ENCODE results near the gene APOC3. TPM values are rescaled to one million over a fixed set of nuclear protein-coding genes. Genes with fewer than 3 reads are reported as not detected.

The APOC3 gene
- total RNA-seq, 4 donors from 2014 or later: not detected

GRCh38 chr11:116840746-116841296 is 11.1 kb downstream of the APOC3 start:
- peaks cover 9 to 17% of the 10 kb centered on the region in 2 donors for H3K36me3 ChIP-seq
- no peak overlapping the region for H3K4me3 ChIP-seq (replicated peaks in 1 of 3)
- DNase-seq: no peak
- H3K27me3 ChIP-seq: no peaks in the 10 kb centered on the region
- no peak overlapping the region for H3K27ac ChIP-seq
- intact Hi-C loops (cut with DNase I): no loop called here
- H3K9me3 ChIP-seq: no peaks in the 10 kb centered on the region
- TF ChIP-seq POLR2A (IDR thresholded peaks at IDR 0.05) (no peak), CTCF (IDR thresholded peaks at IDR 0.05) (no peak)
- H3K4me1 ChIP-seq: peaks cover 18 to 21% of the 10 kb centered on the region in 2 donors
- WGBS, 2 donors: 80 to 81% methylated on average over 9 of the region's 9 CpGs

GRCh38 chr11:116842117-116842516 is 12.4 kb downstream of the APOC3 start:
- DNase-seq: no peak
- Histone ChIP-seq H3K4me3 (replicated peaks in 1 of 3) (no peak overlapping the region), H3K27me3 (no peaks in the 10 kb centered on the region), H3K9me3 (no peaks in the 10 kb centered on the region), H3K36me3 (peaks cover 22 to 30% of the 10 kb centered on the region in 2 donors), H3K4me1 (peaks cover 7 to 9% of the 10 kb centered on the region in 2 donors), H3K27ac (no peak overlapping the region)
- intact Hi-C loops (cut with DNase I): no loop called here
- WGBS, 2 donors: 98 to 100% methylated on average over 4 of the region's 4 CpGs
- TF ChIP-seq CTCF (IDR thresholded peaks at IDR 0.05) (no peak), POLR2A (IDR thresholded peaks at IDR 0.05) (no peak)

DNA sequence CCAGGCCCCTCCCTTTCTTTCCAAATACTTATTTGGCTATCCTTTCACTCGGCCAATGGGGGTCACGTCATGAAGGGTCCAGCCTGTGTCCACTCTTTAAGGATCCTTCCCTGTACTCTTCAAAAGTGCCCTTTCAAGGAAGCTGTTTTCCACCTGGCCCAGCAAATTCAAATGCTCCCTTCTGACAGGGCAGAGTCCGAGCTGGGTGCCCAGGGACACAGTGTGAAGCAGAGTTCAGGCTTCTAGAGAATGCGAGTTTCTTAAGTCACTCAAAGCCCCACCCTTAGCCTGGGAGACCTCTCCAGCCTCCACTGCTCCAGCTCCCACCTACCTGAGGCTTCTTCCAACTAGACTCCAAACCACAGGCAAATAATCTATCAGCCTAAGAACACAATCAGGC is 13.2 kb downstream of the APOC3 start:
- Histone ChIP-seq H3K27ac (no peak overlapping the region), H3K4me3 (replicated peaks in 1 of 3) (no peak overlapping the region), H3K9me3 (no peaks in the 10 kb centered on the region), H3K4me1 (peaks cover under 1 to 1% of the 10 kb centered on the region in 2 donors), H3K36me3 (peaks cover 30 to 38% of the 10 kb centered on the region in 2 donors), H3K27me3 (no peaks in the 10 kb centered on the region)
- no peak for DNase-seq
- TF ChIP-seq CTCF (IDR thresholded peaks at IDR 0.05): no peak
- TF ChIP-seq POLR2A (IDR thresholded peaks at IDR 0.05): no peak
- WGBS, 2 donors: 90 to 91% methylated on average over 4 of the region's 4 CpGs
- intact Hi-C loops (cut with DNase I): no loop called here

- H3K9me3 ChIP-seq: no peaks in the 10 kb centered on the region
- DNase-seq: no peak
- H3K27ac ChIP-seq: no peak overlapping the region
- H3K36me3 ChIP-seq: peaks cover 35 to 46% of the 10 kb centered on the region in 2 donors
- H3K4me1 ChIP-seq: no peaks in the 10 kb centered on the region
- 90 to 93% methylated on average over 9 of the region's 9 CpGs for WGBS, 2 donors
- no peak for TF ChIP-seq CTCF (IDR thresholded peaks at IDR 0.05)
- no peak for TF ChIP-seq POLR2A (IDR thresholded peaks at IDR 0.05)
- intact Hi-C loops (cut with DNase I): no loop called here
- H3K27me3 ChIP-seq: no peaks in the 10 kb centered on the region
- H3K4me3 ChIP-seq (replicated peaks in 1 of 3): no peak overlapping the region
Observed at GRCh38 chr11:116843661-116844060, 14.0 kb downstream of the APOC3 start.

- H3K27ac ChIP-seq: no peak overlapping the region
- H3K27me3 ChIP-seq: no peaks in the 10 kb centered on the region
- peaks cover 41 to 48% of the 10 kb centered on the region in 2 donors for H3K36me3 ChIP-seq
- no peak for DNase-seq
- intact Hi-C loops (cut with DNase I): no loop called here
- H3K4me3 ChIP-seq (replicated peaks in 1 of 3): no peak overlapping the region
- H3K4me1 ChIP-seq: no peaks in the 10 kb centered on the region
- H3K9me3 ChIP-seq: no peaks in the 10 kb centered on the region
- TF ChIP-seq CTCF (IDR thresholded peaks at IDR 0.05) (no peak), POLR2A (IDR thresholded peaks at IDR 0.05) (no peak)
- 96 to 98% methylated on average over 4 of the region's 4 CpGs for WGBS, 2 donors
Observed at GRCh38 chr11:116844722-116845121, 15.0 kb downstream of the APOC3 start.

Data from thyroid gland (tissue), 4 donors.